Uterus (tissue), 4 donors: ENCODE measurements around the gene CDYL. TPM values are rescaled to one million over a fixed set of nuclear protein-coding genes. Genes with fewer than 3 reads are reported as not detected.

Experiments used
- DNase-seq, 2 donors: peaks; one replicate each; pipeline ENCODE4 v3.0.0-alpha.2; 2019 to 2020
- H3K27ac ChIP-seq, 2 donors: fragments of 200-600 bp; sonication (generic); 1 replicate in 1 of 2; 2 replicates in 1 of 2; pipeline ENCODE4 v1.5.1; 2016 to 2018
- H3K27me3 ChIP-seq, 2 donors: fragments of 200-600 bp; sonication (generic); one replicate each; pipeline ENCODE4 v1.5.1; 2018 to 2019; ENCODE audit warnings: control low read depth in 1 of 2
- H3K36me3 ChIP-seq, 2 donors: fragments of 200-600 bp; sonication (generic); one replicate each; pipeline ENCODE4 v1.5.1; 2019; ENCODE audit warnings: control low read depth in 1 of 2
- H3K4me1 ChIP-seq, 2 donors: fragments of 200-600 bp; sonication (generic); one replicate each; pipeline ENCODE4 v1.5.1; 2018 to 2019; ENCODE audit warnings: control low read depth in 1 of 2
- H3K4me3 ChIP-seq, 2 donors: fragments of 200-600 bp; sonication (generic); 1 replicate in 1 of 2; 2 replicates in 1 of 2; pipeline ENCODE4 v1.5.1; 2018 to 2019; ENCODE audit warnings: mild to moderate bottlenecking in 1 of 2
- H3K9me3 ChIP-seq, 2 donors: fragments of 200-600 bp; sonication (generic); one replicate each; pipeline ENCODE4 v1.5.1; 2019; ENCODE audit warnings: control low read depth in 1 of 2
- CTCF ChIP-seq, 4 experiments: fragments of 200-600 bp in 2 of 4; fragments of 450-650 bp in 2 of 4; sonication (generic) in 2 of 4; IDR thresholded peaks; one replicate each; pipeline ENCODE4 v1.5.1; 2016 to 2019; ENCODE audit warnings: antibody characterized with exemption in 4 of 4, mild to moderate bottlenecking in 2 of 4, moderate library complexity in 1 of 4
- POLR2A ChIP-seq, 2 donors: fragments of 450-650 bp; IDR thresholded peaks; one replicate each; pipeline ENCODE4 v1.6.1; 2016; ENCODE audit warnings: antibody characterized with exemption in 2 of 2, mild to moderate bottlenecking in 1 of 2, moderate library complexity in 1 of 2
- intact Hi-C: fragments of 100-400 bp; cut with DNase I; formaldehyde crosslinking; loops from one replicate; pipeline ENCODE4 v1.15.1; 2023; ENCODE audit warnings: low total_unique reads
- total RNA-seq, 4 donors: library from RNA; depleted of rRNA in 3 of 4; stranded (reverse); fragments of >200 nt in 3 of 4; gene quantifications; one replicate each; pipeline versions ENCODE4 v1.1.0 to v1.2.4, GENCODE V29; 2014 to 2023
- donor health status: DM: yes; HTN: yes; CAD: no.

CDYL gene
- total RNA-seq, 4 donors from 2014 or later, result 24.1 to 118 (median 42.3) TPM

- Histone ChIP-seq H3K9me3 (no peaks in the 10 kb centered on the region), H3K4me3 (no peak overlapping the region), H3K36me3 (no peaks in the 10 kb centered on the region), H3K27me3 (no peaks in the 10 kb centered on the region), H3K4me1 (no peaks in the 10 kb centered on the region), H3K27ac (no peak overlapping the region)
- intact Hi-C loops, result no loop called here
- no peak for DNase-seq
- no peak for TF ChIP-seq CTCF (IDR thresholded peaks at IDR 0.05)
- no peak for TF ChIP-seq POLR2A (IDR thresholded peaks at IDR 0.05)
Measured at GRCh38 chr6:4983322-4983721, 207.1 kb downstream of the CDYL start.

- DNase-seq, result no peak
- Histone ChIP-seq H3K4me3 (no peak overlapping the region), H3K27ac (no peak overlapping the region), H3K9me3 (no peaks in the 10 kb centered on the region), H3K36me3 (no peaks in the 10 kb centered on the region), H3K4me1 (no peaks in the 10 kb centered on the region), H3K27me3 (no peaks in the 10 kb centered on the region)
- intact Hi-C loops, result no loop called here
- no peak for TF ChIP-seq POLR2A (IDR thresholded peaks at IDR 0.05)
- TF ChIP-seq CTCF (IDR thresholded peaks at IDR 0.05), result no peak
Measured at GRCh38 chr6:4986999-4987398, 210.8 kb downstream of the CDYL start.

- Histone ChIP-seq H3K9me3 (no peaks in the 10 kb centered on the region), H3K27ac (no peak overlapping the region), H3K4me3 (no peak overlapping the region), H3K27me3 (no peaks in the 10 kb centered on the region), H3K4me1 (no peaks in the 10 kb centered on the region), H3K36me3 (no peaks in the 10 kb centered on the region)
- intact Hi-C loops, result no loop called here
- TF ChIP-seq POLR2A (IDR thresholded peaks at IDR 0.05), result no peak
- no peak for TF ChIP-seq CTCF (IDR thresholded peaks at IDR 0.05)
- DNase-seq, result no peak
Measured at GRCh38 chr6:4987432-4987831, 211.2 kb downstream of the CDYL start.

GRCh38 chr6:4994741-4995140, 218.5 kb downstream of the CDYL start:
- Histone ChIP-seq H3K4me1 (no peaks in the 10 kb centered on the region), H3K36me3 (no peaks in the 10 kb centered on the region), H3K27ac (no peak overlapping the region), H3K4me3 (no peak overlapping the region), H3K27me3 (no peaks in the 10 kb centered on the region), H3K9me3 (no peaks in the 10 kb centered on the region)
- intact Hi-C loops, result no loop called here
- DNase-seq, result no peak
- TF ChIP-seq CTCF (IDR thresholded peaks at IDR 0.05), result no peak
- no peak for TF ChIP-seq POLR2A (IDR thresholded peaks at IDR 0.05)

GRCh38 chr6:4997862-4998261, 221.7 kb downstream of the CDYL start:
- intact Hi-C loops, result no loop called here
- DNase-seq, result no peak
- H3K36me3 ChIP-seq, result no peaks in the 10 kb centered on the region

More at GRCh38 chr6:4997862-4998261, 221.7 kb downstream of the CDYL start:
- Histone ChIP-seq H3K27me3 (no peaks in the 10 kb centered on the region), H3K9me3 (no peaks in the 10 kb centered on the region), H3K4me3 (no peak overlapping the region), H3K27ac (no peak overlapping the region), H3K4me1 (no peaks in the 10 kb centered on the region)
- TF ChIP-seq POLR2A (IDR thresholded peaks at IDR 0.05) (no peak), CTCF (IDR thresholded peaks at IDR 0.05) (no peak)
